GM12874 (cell line): Measurements from ENCODE around the gene DDX10.

ENCODE experiments used
- CTCF ChIP-seq: IDR thresholded peaks from 2 replicates; pipeline ENCODE4 v1.5.1; 2011; ENCODE audit warnings: low read depth, mild to moderate bottlenecking, control low read depth, low read length, moderate library complexity; ENCODE audit not compliant: insufficient read depth

DDX10 gene

GRCh38 chr11:108727665-108728064 lies 62.8 kb downstream of the DDX10 start:
- no peak for TF ChIP-seq CTCF

- no peak for TF ChIP-seq CTCF
Observed at GRCh38 chr11:108729227-108729871, 64.5 kb downstream of the DDX10 start.

- no peak for TF ChIP-seq CTCF
Observed at GRCh38 chr11:108732395-108732794, 67.5 kb downstream of the DDX10 start.

GRCh38 chr11:108733479-108734116 lies 68.7 kb downstream of the DDX10 start:
- no peak for TF ChIP-seq CTCF

- no peak for TF ChIP-seq CTCF
Observed at GRCh38 chr11:108734283-108734682, 69.4 kb downstream of the DDX10 start.

- TF ChIP-seq CTCF, result peak; percentile 47
Observed at GRCh38 chr11:108734956-108735559, 70.2 kb downstream of the DDX10 start.

GRCh38 chr11:108743851-108744250 lies 79.0 kb downstream of the DDX10 start:
- TF ChIP-seq CTCF, result no peak
